Mammary epithelial cell (primary cell): ENCODE results near the gene MAPK9.

ENCODE experiments used
- EZH2 ChIP-seq: IDR thresholded peaks from 2 replicates; pipeline ENCODE4 v1.6.1; 2012; ENCODE audit warnings: low read length, inconsistent platforms, borderline replicate concordance
- TF ChIP-seq, protein P1 (sequence below), 2 donors: IDR thresholded peaks in 1 of 2; conservative IDR thresholded peaks in 1 of 2; 2 replicates each; pipeline ENCODE4 v1.5.1; 2011 to 2012; ENCODE audit warnings: inconsistent platforms in 2 of 2, low read length in 2 of 2, mild to moderate bottlenecking in 2 of 2, control low read depth in 1 of 2, low read depth in 1 of 2; ENCODE audit not compliant: insufficient read depth in 1 of 2; ENCODE audit errors: extremely low read depth in 1 of 2

DNA sequence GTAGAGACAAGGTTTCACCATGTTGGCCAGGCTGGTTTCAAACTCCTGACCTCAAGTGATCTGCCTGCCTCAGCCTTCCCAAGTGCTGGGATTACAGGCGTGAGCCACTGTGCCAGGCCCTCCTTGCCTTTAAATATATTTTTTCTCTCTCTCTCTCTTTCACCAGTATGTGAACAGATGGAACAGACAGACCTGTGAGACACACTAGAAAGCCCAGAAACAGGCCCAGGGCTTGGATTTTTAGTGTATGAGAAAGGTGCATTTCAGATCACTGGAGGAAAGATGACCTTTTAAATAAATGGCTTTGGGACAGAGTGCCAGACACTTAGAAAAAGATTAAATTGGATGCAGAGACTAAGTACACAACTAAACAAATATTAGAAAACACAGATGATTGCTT lies 86.0 kb downstream of the MAPK9 start:
- no peak for TF ChIP-seq EZH2
- TF ChIP-seq, protein P1, sequence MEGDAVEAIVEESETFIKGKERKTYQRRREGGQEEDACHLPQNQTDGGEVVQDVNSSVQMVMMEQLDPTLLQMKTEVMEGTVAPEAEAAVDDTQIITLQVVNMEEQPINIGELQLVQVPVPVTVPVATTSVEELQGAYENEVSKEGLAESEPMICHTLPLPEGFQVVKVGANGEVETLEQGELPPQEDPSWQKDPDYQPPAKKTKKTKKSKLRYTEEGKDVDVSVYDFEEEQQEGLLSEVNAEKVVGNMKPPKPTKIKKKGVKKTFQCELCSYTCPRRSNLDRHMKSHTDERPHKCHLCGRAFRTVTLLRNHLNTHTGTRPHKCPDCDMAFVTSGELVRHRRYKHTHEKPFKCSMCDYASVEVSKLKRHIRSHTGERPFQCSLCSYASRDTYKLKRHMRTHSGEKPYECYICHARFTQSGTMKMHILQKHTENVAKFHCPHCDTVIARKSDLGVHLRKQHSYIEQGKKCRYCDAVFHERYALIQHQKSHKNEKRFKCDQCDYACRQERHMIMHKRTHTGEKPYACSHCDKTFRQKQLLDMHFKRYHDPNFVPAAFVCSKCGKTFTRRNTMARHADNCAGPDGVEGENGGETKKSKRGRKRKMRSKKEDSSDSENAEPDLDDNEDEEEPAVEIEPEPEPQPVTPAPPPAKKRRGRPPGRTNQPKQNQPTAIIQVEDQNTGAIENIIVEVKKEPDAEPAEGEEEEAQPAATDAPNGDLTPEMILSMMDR (conservative IDR thresholded peaks at IDR 0.05 in 1 of 2, IDR thresholded peaks at IDR 0.05 in 1 of 2; ENCODE audit: extremely low read depth in 1 of 2, insufficient read depth in 1 of 2, low read depth in 1 of 2, low read length in 2 of 2): no peak
